Activated CD4-positive, alpha-beta T cell treated with anti-CD3 and anti-CD28 coated beads for 24 hours (primary cell): ENCODE results near the gene FLVCR2.
"Not testable (repeated sequence)": the region's sequence is repeated elsewhere in the genome, so short reads cannot be mapped to it uniquely, and the experiment has no call there.

Source experiments
- DNase-seq, 2 donors: peaks; one replicate each; pipeline ENCODE4 v3.0.0-alpha.2; 2020; ENCODE audit warnings: low read depth in 2 of 2

The FLVCR2 gene

GRCh38 chr14:75591987-75592575 lies 13.7 kb downstream of the FLVCR2 start:
- no peak for DNase-seq

- DNase-seq = no peak
These were observed 16.8 kb downstream of the FLVCR2 start for GRCh38 chr14:75595226-75595625.

- DNase-seq = no peak
These were observed 18.7 kb downstream of the FLVCR2 start for GRCh38 chr14:75597149-75597548.

GRCh38 chr14:75600100-75600499 lies 21.7 kb downstream of the FLVCR2 start:
- DNase-seq = not testable (repeated sequence)

GRCh38 chr14:75601061-75601460 lies 22.6 kb downstream of the FLVCR2 start:
- DNase-seq = not testable (repeated sequence)

GRCh38 chr14:75602503-75602902 lies 24.1 kb downstream of the FLVCR2 start:
- no peak for DNase-seq

GRCh38 chr14:75604979-75605851 lies 26.8 kb downstream of the FLVCR2 start:
- no peak for DNase-seq

- no peak for DNase-seq
These were observed 27.5 kb downstream of the FLVCR2 start for GRCh38 chr14:75605916-75606315.

GRCh38 chr14:75607044-75607443 lies 28.6 kb downstream of the FLVCR2 start:
- no peak for DNase-seq

- DNase-seq = no peak
These were observed 29.6 kb downstream of the FLVCR2 start for GRCh38 chr14:75607842-75608640.

GRCh38 chr14:75609116-75609515 lies 30.7 kb downstream of the FLVCR2 start:
- no peak for DNase-seq

GRCh38 chr14:75609606-75610475 lies 31.4 kb downstream of the FLVCR2 start:
- no peak for DNase-seq

- DNase-seq = no peak
These were observed 32.4 kb downstream of the FLVCR2 start for GRCh38 chr14:75610834-75611233.

- DNase-seq = no peak
These were observed 33.7 kb downstream of the FLVCR2 start for GRCh38 chr14:75612157-75612556.

- no peak for DNase-seq
These were observed 35.8 kb downstream of the FLVCR2 start for GRCh38 chr14:75614179-75614578.

- no peak for DNase-seq
These were observed 36.8 kb downstream of the FLVCR2 start for GRCh38 chr14:75615200-75615599.

GRCh38 chr14:75619548-75619947 lies 41.1 kb downstream of the FLVCR2 start:
- no peak for DNase-seq

- no peak for DNase-seq
These were observed 46.6 kb downstream of the FLVCR2 start for GRCh38 chr14:75625034-75625433.

- DNase-seq = no peak
These were observed 48.0 kb downstream of the FLVCR2 start for GRCh38 chr14:75626396-75626795.

- DNase-seq = no peak
These were observed 48.4 kb downstream of the FLVCR2 start for GRCh38 chr14:75626863-75627262.

GRCh38 chr14:75627406-75627805 lies 49.0 kb downstream of the FLVCR2 start:
- DNase-seq = no peak
